GM18505 (cell line): ENCODE data around the gene IGF2BP3.

Experiments
- ATAC-seq: cut with Tn5 transposase; IDR thresholded peaks from one replicate; pipeline ENCODE4 v1.9.1; 2021; ENCODE audit not compliant: unreplicated experiment
- POLR2A ChIP-seq: IDR thresholded peaks from 4 replicates; pipeline ENCODE4 v1.6.1; 2011; ENCODE audit warnings: borderline replicate concordance; ENCODE audit not compliant: insufficient read depth, insufficient read length; ENCODE audit errors: extremely low read depth

The IGF2BP3 gene

GRCh38 chr7:23345601-23346000 lies 124.7 kb downstream of the IGF2BP3 start:
- TF ChIP-seq POLR2A = no peak
- ATAC-seq = no peak

DNA sequence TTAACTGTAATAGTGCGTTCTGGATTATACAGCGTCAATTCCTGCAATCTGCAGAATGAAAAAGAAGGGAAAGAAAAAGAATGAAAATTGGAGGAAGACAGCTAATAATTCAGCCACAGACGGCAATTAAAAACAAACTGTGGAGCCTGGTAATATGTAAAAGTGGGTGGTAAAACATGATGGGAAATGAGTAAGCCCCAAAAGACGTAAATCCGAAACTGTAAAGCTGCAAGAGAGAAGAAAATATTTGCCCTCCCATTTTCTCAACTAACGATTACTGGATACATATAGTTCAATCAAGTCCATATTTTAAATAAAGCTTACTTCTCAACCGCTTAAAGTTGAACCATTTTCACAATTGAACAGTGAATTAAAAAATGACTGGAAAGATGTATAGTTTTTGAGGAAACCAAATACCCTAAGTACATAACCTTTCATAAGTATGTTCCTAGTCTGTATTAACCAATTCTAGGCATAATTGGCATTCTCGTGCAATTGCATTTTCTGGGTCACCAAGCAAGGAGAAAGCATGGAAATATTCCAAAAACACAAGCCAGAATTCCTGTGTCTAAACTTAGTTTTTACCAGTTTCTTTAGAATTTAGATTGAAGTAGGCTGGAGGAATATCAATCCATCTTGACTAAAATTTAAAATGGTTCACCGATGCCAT lies 126.3 kb downstream of the IGF2BP3 start:
- ATAC-seq = no peak
- no peak for TF ChIP-seq POLR2A

DNA sequence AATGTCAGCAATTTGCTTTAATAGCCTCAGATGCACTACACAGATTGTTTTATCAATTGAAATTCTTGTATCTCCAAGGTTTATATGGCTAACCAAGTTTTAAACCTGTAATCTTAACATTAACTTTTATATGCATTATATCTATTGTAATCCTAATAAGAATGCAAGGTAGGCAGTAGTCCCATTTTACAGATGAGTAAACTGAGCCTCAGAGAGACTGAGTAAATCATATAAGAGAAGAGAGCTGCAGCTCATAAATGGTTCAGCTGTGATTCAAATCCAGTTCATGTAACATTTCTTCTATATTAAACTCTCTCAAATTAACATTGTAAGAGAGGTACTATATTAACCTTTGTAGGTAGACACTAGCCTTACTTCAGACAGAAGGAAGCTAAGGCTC lies 127.2 kb downstream of the IGF2BP3 start:
- ATAC-seq = no peak
- no peak for TF ChIP-seq POLR2A

DNA sequence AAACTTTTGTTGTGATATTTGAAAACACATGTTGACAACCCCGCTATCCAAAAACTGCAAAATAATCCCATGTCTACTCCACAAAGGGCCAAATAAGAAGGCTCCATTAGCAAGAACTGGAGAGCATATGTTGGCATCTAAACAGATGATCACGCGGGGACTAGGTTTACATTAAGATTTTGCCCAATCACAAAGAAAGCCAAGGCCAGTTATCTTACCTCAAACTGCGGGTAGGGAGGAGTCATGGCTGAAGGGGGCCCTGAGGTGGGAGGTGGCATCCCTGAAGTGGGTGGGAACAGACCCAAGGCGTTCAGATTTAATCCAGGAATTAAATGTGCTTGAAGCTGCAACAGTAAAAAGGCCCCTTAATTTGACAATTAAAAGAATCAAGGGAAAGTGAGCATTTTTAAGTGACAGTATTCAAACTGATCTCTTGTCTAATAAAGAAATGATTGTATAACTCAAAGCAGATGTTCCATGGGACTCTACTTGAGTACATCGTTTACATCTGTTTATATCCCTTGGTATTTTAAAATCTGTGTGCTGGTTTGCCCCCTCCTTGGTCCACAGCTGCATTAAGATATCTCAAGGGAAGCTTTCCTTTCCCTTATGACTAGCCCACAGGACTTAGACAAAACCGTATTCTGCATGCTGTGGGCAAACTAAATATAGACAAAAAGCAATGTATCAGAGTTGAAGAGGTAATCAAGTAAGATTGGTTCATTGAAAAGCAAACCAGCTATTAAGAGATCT lies 128.3 kb downstream of the IGF2BP3 start:
- TF ChIP-seq POLR2A = no peak
- ATAC-seq = no peak

- no peak for ATAC-seq
- TF ChIP-seq POLR2A = no peak
These were observed 131.4 kb downstream of the IGF2BP3 start for GRCh38 chr7:23338863-23339262.

- no peak for TF ChIP-seq POLR2A
- ATAC-seq = no peak
These were observed 131.9 kb downstream of the IGF2BP3 start for GRCh38 chr7:23338439-23338838.

DNA sequence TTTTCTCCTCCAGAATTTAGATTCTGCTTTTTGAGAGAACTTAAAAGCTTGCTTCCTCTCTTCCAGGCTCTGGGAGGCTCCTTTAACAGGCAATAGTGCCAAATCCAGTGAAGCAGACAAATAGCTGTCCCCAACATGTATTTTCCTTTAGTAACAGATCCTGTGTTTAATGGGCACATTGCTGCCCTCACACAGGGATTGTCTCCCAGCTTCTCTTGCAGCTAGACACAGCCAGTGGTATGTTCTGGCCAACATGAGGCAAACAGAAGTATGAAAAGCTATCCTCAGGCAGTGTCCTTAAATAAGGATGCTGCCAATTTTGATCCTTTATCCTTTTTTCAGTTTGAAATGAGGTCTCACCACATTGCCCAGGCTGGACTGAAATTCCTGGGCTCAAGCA lies 132.9 kb downstream of the IGF2BP3 start:
- ATAC-seq = no peak

DNA sequence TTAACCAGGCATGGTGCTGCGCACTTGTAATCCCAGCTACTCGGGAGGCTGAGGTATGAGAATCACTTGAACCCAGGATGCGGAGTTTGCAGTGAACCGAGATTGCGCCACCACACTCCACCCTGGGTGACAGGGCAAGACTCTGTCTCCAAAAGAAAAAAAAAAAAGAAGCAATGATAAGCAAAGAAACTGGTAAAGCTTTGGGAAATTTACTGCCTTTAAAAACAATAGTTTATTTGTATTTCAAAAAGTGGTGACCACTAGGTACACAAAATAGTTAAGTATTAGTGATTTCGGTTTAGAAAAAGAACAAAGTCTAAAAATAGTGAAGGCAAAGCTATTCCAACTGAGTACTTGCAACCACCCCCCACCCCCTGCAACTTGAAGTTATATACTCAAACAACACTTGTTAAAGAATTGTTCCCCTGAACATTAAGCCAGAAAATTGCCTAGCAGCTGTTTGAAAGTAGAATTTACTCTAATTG lies 133.4 kb downstream of the IGF2BP3 start:
- TF ChIP-seq POLR2A = no peak
- no peak for ATAC-seq

More for the DNA sequence above, 132.9 kb downstream of the IGF2BP3 start:
- TF ChIP-seq POLR2A = no peak

DNA sequence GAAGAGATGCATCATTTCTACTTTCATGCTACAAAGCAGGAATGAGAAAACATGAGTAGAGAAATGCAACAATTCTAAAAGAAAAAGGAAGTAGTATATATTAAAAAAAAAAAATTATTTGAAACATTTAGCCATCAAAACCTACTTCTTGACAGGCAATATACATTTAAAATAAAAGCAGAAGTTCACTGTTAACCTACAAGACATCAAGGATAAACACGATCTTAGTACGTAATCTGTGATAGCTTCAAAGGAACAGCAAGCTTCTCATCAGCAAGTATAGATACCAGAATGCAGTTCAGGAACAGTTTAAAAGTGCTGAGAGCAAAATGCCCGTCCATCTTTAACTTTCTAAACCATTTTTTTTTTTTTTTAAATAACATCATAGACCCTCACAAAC lies 134.2 kb downstream of the IGF2BP3 start:
- ATAC-seq = no peak

DNA sequence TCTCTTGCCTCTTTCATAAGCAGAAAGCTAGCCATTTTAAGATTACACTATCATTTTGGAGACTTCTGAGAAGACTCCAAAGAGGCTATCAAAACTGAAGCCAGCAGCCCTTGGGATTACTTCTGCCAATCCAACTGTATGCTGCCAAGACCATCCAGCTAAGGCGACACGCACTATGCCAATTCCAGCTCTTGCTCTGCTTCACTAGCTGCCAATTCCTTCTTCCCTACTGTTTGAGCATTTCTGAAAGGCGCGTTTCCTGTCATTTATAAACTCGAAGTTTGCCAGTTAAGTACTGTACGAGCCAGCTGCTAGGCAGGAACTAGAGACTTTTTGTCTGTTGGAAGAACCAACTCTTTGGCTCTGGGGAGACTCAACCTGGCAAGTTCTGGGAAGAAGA lies 134.7 kb downstream of the IGF2BP3 start:
- ATAC-seq = no peak
- no peak for TF ChIP-seq POLR2A

More for the DNA sequence above, 134.2 kb downstream of the IGF2BP3 start:
- no peak for TF ChIP-seq POLR2A

- ATAC-seq = no peak
- TF ChIP-seq POLR2A = no peak
These were observed 135.2 kb downstream of the IGF2BP3 start for GRCh38 chr7:23335136-23335535.

DNA sequence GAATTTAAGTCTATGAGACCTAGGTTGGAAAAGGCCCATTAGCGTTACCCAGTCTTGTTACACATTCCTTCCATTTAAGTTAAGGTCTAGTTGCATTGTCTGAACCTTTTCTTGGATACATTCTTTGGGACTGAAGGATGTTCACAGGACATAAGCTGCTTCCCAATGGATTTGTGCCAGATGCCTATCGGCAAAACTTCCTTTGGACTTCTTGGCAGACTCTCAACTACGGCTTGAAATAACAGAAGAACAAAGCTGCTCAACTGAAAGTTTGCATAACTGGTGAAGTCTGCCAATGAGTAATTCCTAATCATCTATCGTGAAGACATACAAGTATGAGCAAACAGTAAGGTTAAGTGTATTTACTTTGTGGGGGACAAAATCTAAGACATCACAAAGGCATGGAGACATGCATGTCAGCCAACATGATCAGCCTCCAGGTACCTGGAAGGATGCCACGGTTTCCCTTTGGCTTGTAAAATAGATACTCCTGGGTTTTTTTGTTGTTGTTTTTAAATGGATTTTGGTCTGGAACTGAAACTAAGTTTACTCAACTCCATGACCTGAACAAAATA lies 135.7 kb downstream of the IGF2BP3 start:
- ATAC-seq = no peak

GRCh38 chr7:23333671-23334246 lies 136.5 kb downstream of the IGF2BP3 start:
- no peak for TF ChIP-seq POLR2A
- ATAC-seq = no peak

More for the DNA sequence above, 135.7 kb downstream of the IGF2BP3 start:
- no peak for TF ChIP-seq POLR2A
